Activated naive CD4-positive, alpha-beta T cell treated with anti-CD3 and anti-CD28 coated beads, Interleukin-2, amount 50 U/mL, for 16 hours (primary cell): ENCODE measurements around the gene NF1.
"Not testable (repeated sequence)": the region's sequence is repeated elsewhere in the genome, so short reads cannot be mapped to it uniquely, and the experiment has no call there.

Experiments
- DNase-seq: peaks from one replicate; pipeline ENCODE4 v3.0.0-alpha.2; 2020

Gene NF1

DNA sequence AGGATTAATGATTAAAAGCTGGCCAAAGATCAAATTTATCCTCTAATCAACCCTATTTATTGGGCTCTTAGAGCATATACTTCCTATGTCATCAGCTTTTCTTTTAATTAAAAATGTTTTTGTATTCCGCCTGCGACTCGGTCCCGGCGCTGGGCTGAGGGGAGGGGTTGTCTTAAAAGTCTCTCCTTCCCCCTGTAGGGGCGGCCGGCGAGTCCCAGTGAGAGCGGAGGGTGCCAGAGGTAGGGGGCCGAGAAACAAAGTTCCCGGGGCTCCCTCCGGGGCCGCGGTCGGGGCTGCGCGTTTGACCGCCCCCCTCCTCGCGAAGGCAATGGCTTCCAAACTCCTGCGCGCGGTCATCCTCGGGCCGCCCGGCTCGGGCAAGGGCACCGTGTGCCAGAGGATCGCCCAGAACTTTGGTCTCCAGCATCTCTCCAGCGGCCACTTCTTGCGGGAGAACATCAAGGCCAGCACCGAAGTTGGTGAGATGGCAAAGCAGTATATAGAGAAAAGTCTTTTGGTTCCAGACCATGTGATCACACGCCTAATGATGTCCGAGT lies 250.5 kb downstream of the NF1 start:
- DNase-seq = not testable (repeated sequence)

DNA sequence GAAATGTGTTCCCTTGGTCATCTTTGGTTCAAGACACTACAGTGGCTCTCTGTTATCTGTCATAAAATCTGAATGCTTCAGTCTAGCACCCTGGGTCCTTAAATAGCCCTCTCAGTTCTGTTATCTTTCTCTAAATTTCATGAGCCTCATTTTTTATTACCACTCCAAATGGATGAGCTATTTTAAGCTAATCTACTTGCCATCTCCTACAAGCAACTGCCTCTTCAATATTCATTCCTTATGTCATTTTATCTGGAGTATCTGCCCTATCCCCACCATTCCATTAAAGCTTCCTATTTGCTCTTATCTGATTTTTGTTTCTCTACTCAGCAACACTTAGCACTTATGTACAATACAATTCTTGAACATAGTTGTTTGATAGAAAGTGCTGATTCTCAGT lies 254.7 kb downstream of the NF1 start:
- no peak for DNase-seq

DNA sequence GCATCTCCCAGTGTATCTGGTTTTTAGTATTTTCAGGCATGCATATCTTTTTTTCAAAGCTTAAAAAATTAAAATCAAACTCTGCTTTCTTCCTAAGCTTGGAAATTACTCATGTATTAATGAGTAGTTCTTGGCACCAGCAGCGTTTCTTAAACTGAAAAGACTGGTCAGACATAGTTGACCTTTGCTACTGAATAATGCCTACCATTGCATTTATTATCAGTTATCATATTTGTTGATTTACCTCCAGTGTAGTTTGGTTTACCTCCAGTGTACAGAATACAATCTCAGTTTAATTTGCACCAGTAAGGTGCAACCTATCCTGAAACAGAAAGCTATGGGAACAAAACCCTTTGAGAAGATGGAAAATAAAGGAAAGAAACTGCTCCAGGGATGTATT lies 261.2 kb downstream of the NF1 start:
- no peak for DNase-seq

DNA sequence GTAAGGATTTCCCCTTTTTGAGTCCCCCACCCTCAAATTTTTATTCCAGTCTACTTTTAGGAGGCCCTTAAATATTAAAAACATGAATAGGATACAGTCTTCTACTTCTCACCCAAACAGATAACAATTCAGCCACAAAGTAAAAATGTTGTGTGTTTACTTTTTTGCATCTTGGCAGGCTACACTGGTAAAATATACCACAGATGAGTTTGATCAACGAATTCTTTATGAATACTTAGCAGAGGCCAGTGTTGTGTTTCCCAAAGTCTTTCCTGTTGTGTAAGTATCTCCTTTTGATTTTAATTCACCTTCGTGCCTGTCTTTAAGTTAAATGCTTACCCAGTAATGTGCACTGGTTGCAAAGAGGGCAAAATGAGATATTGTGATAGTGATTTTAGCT lies 262.3 kb downstream of the NF1 start:
- no peak for DNase-seq

DNA sequence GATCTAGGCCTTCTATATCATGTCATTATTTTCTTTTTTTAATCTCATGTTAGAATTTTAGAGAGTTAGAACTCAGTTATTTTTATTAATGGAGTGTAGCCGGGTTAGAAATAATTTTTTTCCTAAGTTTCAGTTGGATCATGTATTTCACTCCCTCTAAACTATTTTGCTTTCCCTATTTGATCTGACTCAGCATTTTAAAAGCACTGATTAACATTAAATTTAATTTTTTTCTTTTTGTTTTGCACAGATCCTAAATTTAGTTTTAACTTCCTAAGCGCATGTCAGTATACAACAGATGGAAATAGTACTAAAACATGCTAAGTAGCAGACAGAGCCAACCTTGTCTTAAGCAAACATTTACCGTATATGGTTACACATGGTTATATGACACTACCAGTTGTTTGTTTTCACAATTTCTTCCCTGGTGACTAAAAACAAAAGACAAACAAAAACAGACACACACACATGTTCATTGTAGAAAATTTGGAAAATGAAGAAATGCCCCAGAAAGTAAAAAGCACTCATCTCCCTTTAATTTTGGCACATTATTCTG lies 263.1 kb downstream of the NF1 start:
- no peak for DNase-seq

DNA sequence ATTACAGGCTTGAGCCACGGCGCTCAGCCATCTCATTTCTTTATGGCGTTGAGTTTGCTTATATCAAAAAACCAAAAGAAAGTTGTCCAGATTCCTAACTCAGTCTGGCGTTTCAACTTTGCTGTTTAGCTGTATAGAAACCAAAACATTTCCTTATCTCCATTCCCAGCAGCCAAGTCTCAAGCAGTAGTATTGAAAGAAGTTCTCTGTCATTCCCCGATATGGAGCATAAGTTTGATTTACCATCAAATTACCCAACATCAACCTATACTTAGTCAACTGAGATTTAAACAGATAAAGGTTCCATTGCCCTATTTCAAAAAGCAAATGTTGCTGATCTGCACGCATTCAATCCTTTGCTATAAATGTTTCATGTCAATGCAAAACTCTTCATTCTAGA lies 269.2 kb downstream of the NF1 start:
- no peak for DNase-seq

DNA sequence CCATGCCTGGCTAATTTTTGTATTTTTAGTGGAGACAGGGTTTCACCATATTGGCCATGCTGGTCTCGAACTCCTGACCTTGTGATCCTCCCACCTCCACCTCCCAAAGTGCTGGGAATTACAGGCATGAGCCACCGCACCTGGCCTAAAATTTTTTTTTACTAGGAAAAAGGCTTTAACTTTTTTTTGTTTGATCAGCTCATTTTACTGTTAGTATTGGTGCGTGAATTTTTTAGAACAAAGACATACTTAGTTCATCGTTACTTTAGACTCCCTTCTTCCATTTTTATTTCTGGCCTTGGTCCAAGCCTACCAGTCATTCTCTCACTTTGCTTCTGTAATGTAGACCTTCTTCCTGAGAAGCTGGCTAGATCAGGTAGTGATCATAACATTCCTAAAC lies 271.3 kb downstream of the NF1 start:
- no peak for DNase-seq

DNA sequence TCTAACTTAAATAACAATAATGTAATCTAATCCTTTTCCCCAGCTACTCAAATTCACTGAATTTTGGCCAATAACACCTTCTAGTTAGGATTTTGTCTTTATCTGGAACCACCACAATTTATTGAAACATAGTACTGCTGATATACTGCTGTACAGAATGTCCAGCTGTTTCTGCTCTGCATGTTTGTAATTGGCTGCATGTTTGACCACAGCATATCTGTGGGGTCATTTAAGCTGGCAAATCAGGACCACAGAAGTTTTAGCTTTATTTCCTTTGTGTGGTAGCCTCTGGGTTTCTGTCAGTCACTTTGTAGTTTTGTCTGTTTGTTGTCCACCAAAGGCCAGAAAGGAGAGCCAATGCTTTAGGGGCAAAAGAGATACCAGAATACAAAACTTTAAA lies 274.5 kb downstream of the NF1 start:
- no peak for DNase-seq

DNA sequence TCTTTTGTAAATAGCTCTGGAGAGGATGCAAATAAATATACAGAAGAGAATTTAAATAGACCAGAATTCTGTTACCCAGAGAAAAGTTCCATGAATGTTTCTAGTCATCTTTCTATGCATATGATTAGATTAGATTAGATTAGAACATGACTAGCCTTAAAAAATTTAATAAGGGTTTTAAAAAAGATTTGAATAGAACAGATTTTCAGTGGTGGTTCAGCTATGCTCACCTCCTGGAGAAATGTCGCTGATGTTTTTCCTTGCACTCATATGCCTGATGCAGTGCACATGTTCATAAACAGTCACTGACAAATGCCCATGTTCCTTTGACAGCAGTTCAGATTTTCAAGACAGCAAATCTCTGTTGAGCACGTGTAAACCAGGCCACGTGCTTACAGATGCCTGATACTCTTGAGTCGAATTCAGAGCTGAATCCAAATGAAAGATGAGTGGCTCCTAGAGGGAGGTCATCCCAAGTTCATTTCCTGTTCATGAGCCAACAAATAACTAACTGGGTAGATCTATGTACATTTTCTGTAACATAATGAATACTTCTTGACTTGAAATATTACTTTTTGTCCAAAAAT lies 276.8 kb downstream of the NF1 start:
- DNase-seq = no peak

DNA sequence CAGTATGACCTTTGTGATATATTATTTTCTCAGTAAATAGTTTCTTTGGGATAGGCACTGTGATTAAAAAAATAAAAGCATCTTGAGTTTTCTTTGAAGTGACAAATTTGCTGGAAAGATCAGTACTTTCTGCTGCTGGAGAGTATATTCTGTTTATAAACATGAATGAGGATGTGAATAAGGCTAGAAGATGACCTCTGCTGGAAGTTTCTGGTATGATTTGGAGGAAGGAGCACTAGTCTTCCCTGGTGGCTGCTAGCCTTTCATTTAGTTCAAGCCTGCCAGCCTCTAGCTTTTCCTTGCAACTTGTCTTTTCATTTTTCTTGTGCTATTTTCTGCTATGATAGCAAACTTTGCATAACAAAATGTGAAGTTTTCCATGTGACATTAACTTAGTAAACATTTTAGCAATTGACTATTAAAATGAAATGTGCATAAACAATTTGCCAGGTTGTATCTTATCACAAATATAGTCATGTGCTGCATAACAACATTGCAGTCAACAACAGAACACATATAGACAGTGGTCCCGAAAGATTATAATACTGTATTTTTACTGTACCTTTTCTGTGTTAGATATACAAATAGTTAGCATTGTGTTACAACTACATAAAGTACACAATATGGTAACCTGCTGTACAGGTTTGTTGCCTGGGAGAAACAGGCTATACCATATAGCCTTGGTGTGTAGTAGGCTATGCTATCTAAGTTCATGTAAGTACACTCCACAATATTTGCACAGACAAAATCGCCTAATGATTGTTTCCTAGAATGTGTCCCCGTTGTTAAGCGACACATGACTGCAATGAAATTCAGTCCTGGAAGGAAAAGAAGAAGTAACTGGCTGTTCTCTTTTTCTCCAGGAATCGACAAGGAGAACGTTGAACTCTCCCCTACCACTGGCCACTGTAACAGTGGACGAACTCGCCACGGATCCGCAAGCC lies 278.6 kb downstream of the NF1 start:
- no peak for DNase-seq

DNA sequence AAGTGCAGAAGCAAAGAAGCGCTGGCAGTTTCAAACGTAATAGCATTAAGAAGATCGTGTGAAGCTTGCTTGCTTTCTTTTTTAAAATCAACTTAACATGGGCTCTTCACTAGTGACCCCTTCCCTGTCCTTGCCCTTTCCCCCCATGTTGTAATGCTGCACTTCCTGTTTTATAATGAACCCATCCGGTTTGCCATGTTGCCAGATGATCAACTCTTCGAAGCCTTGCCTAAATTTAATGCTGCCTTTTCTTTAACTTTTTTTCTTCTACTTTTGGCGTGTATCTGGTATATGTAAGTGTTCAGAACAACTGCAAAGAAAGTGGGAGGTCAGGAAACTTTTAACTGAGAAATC lies 279.3 kb downstream of the NF1 start:
- no peak for DNase-seq

DNA sequence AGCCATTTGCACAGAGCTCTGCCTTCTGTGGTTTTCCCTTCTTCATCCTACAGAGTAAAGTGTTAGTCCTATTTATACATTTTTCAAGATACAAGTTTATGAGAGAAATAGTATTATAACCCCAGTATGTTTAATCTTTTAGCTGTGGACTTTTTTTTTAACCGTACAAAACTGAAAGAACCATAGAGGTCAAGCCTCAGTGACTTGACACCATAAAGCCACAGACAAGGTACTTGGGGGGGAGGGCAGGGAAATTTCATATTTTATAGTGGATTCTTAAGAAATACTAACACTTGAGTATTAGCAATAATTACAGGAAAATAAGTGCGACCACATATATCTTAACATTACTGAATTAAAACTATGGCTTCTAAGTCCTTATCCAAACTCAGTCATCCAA lies 279.7 kb downstream of the NF1 start:
- DNase-seq = no peak

DNA sequence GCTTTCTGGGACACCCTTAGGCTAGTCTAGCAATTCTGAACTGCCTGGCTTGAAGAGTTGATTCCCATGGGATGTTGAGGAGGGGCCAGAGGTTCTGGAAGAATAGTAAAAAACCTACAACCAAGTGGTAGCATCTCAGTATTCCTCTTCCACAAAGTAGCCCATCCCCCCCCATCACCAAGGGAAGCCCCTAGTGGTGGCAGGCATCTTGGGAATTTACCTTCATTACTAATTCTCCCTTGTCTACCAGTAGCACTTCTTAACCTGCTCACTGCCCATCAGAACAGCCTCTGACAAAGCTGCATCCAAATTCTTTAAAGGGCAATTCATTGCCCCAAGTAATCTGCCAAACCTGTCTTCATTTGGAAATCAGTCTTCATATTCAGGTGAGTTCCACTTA lies 283.9 kb downstream of the NF1 start:
- no peak for DNase-seq

DNA sequence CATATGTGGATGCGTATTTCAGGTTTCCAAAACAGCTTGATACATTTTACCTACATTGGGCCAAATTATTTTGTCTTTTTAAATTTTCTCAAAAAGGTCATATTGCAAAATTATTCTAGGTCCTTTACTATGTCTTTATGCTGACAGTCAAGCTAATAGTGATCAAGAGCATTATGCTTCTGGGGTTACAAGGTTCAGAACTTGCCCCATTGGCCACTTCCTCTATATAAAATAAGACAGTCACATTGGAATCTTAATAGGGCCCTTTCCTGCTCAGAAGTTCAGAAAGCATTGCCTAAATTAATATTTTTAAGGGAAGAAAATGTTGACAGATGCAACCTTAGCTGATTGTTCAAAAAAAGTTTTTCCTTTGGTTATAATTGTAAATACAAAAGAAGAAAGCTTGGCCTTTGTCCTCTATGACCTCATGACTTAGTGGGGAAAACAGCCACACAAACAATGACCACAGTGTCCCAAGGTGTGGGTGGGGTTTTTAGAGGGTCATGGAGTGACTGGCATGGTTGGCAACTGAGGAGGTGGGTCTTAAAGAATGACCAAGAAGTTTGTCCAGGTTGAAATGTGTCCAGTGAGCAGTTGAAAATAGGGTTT lies 284.9 kb downstream of the NF1 start:
- DNase-seq = no peak

DNA sequence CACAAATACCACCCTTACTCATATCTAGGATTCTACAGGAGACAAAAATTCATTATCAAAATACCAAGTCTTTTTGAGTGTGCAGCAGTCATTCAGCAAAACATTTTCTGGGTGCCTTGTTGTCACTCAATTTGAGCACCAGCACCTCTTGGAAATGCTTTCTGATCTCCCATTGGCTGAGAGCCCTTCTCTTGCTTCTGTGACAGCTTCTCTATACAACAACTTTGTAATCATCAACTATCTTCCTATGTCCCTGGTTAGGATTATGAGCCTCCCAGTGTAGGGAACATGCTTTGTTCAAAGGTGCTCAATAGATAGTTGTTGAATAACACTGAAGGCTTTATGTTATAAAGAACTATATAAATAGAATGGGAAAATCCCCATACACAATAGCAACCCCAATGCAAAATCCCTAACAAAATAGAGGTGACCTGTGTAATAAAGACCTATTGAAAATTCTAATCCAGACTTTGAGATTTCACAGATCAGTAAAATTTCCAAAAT lies 286.4 kb downstream of the NF1 start:
- DNase-seq = no peak

DNA sequence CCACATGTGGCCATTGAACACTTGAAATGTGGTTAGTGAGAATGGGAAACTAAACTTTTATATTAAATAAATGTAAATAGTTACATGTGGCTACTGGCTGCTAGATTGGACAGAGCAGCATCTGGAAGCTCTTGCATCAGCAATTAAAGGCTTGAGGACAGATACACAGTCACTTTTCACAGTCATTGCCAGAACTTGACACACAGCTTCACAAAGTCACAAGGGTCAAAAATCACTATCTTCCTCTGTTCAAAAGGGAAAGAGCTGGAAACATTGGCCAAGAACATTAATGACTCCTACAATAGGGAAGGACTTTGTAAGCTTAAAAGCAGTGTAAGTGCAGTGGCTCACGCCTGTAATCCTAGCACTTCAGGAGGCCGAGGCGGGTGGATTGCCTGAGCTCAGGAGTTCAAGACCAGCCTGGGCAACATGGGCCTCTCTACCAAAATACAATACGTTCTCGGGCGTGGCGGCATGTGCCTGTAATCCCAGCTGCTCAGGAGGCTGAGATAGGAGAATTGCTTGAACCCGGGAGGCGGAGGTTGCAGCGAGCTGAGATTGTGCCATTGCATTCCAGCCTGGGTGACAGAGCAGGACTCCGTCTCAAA lies 288.0 kb downstream of the NF1 start:
- DNase-seq = not testable (repeated sequence)

DNA sequence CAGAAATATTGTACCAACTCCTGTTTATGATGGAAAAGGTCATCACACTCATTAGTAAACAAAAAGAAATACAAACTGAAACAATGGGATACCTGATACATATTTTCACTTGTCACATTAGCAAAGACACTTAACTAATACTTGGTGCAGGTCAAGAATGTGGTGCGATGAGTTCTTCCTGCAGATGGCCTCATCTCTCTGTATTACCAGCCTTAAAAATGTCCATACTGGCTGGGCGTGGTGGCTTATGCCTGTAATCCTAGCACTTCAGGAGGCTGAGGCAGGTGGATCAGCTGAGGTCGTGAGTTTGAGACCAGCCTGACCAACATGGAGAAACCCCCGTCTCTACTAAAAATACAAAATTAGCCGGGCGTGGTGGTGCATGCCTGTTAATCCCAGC lies 288.7 kb downstream of the NF1 start:
- not testable (repeated sequence) for DNase-seq

DNA sequence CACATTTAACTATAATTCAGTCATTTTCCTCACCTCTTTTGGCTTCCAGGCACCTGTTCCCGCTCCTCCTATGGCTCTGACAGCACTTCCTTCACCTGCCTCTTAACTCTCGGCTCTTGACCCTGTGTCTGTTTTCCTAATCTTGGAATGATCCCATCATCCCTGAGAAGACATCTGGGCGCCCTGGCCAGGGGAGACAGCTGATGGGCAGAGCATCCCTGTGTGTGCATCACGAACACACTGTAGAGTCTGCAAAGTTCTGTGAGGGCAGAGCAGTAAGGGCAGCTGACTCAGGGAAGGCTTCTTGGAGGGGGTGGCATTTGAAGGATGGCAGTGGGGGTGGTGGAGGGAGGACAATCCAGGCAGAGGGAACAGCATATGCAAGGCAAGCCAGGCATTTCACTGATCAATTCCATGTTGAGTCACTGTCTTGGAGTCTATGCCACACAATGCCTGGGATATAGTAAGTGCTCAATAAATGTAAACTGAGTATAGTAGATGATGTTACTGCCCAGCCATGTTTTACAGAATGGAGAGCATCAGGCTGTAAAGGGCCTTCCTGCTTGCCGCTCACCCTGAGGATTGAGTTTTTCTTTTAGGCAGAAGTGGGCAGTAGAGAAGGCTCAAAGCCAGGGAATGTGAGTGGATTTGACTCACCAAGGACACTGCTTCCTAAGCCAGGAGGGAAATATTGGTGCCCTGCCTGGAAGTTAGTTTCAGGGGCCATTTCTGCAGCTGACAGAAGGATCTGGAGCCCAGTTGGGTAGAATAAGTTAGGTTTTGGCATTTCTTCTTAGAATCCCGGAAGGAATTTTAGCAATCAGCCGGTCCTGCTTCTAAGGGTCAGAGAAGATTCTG lies 290.9 kb downstream of the NF1 start:
- no peak for DNase-seq

DNA sequence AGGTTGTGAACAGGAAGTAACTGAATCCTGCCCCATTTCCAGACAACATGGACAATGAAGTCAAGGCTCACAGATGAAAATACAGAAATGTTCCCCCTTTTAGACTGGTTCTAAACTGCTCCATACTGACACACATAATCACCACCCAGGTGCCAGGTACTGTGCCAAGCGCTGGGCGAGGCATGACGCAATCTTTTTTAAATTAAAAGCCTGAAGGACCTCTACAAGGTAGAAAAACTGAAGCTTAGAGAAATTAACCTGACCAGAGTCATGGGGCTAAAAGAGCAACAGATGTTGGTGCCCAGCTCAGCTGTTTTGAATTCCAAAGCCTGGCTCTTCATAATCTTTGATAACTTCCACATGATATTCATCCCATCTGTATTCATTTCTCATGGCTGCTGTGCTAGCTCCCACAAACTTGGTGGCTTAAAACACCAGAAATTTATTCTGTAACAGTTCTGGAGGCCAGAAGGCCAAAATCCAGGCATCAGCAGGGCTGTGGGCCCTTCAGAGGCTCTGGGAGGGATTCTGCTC lies 291.8 kb downstream of the NF1 start:
- no peak for DNase-seq

DNA sequence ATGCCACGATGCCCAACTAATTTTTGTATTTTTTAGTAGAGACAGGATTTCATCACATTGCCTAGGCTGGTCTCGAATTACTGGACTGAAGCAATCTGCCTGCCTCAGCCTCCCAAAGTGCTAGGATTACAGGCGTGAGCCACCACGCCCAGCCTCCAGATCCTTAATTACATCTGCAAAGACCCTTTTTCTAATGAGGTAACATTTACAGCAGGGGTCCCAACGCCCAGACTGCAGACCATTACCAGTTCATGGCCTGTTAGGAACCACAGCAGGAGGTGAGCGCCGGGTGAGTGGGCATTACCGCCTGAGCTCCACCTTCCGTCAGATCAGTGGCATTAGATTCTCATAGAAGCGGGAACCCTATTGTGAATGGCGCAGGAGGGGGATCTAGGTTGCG lies 292.7 kb downstream of the NF1 start:
- no peak for DNase-seq

DNA sequence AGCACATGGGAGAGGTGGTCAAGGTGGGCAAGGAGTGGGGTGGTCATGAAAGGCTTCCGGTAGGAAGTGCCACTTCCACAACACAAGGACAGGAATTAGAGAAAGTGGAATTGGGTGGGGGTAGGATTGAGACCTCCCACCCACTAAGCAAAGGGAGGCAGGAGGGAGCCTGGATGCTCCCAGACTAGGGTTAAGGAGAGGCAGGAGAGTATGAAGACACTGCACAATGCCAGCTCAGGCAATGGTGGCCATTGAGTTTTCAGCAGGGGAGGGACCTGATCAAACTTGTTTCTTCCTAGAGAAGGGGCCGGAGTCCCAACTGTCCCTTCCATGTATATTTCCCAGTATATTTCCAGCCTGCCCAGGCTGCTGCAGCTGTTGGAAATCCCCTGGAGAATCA lies 293.6 kb downstream of the NF1 start:
- no peak for DNase-seq
